Stromal cell of bone marrow (primary cell): ENCODE data around the gene B3GAT3.
"Not testable (repeated sequence)": the region's sequence is repeated elsewhere in the genome, so short reads cannot be mapped to it uniquely, and the experiment has no call there.

Experiments
- DNase-seq: peaks from one replicate; pipeline ENCODE4 v3.0.0-alpha.2; 2012; ENCODE audit warnings: low read depth

The B3GAT3 gene

DNA sequence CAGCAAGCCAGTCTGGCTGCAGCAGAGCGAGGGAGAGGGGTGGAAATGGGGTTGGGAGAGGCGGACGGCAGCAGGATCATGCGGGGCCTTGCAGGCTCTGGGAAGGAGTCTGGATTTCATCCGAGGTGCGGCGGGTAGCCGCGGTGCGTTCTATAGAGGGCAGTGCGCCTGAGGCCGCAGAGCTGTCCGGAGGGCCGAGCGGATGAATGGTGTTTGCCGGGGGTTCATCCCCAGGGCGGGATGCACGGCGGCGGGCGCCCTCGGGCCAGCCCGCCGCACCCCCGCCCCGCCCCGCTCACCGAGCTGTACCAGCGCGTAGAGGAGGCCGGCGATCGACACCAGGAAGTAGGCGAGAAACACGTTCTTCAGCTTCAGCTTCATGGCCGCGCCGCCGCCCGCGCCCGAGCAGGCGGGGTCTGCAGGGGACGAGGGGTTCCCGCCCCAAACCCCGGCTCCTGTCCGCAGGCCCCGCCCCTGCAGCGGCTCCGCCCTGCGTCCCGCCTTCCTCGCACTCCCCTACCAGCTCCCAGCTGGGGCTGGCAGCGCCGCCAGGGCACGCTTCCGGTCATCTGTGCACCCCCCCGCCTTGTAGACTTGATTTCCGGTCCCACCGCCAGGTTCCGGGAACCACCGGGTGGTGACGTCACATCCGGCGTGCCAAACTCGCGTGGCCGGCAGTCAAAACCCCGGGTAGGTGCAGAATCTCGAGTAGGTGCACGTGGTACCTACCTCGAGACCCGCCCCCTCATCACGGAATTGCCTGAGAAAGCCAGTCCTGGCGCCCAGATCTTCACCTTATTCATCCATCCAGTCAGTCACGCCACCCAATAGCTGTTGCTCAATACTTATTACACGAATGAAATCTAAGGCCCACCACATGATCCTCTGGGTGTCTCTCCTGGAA is at the start of gene B3GAT3:
TSS of gene B3GAT3 (minus strand) at position 420 of the 904 bp plus-strand sequence. CDS start at position 381, 39 bp downstream.
- peak; percentile 96 for DNase-seq

GRCh38 chr11:62671236-62671607 is 49.4 kb upstream of the B3GAT3 start:
- no peak for DNase-seq

DNA sequence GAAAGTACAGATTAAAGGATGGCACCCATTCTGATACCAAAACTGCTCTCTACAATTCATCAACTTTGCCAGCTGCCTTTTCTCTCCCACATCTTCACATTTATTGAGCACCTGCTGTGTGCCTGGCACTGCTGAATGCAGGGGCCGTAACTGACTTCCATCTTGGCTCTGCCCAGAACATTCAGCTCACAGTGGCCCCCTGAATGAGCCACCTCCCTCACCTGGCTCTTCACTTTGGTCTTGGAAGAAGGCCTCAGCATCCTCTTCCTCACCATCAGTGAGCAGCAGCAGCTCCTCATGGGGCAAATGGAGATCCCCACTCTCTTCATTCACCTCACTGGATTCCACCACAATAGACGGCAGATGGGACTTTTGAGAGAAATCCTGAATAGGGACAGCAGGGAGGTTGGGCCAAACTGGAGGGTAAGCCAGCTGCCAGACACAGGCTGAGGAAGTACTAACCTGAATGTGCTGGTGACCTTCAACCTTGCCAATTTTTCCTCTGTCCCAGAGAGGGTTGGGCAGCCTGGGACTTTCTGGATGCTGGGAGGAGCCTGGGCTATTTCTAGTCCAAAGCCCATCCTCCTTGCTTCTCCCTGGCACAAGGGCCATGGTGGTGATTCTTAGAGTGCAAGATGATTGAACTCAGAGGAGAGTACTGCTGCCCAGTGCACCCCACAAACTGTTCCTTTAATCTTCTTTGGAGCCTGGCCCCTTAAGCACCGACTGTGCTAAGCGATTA is 47.8 kb upstream of the B3GAT3 start:
- no peak for DNase-seq

GRCh38 chr11:62667460-62667859 is 45.7 kb upstream of the B3GAT3 start:
- DNase-seq = no peak

- DNase-seq = no peak
Observed at GRCh38 chr11:62666259-62666926, 44.6 kb upstream of the B3GAT3 start.

- DNase-seq = peak; percentile 31
Observed at GRCh38 chr11:62665599-62666258, 43.9 kb upstream of the B3GAT3 start.

DNA sequence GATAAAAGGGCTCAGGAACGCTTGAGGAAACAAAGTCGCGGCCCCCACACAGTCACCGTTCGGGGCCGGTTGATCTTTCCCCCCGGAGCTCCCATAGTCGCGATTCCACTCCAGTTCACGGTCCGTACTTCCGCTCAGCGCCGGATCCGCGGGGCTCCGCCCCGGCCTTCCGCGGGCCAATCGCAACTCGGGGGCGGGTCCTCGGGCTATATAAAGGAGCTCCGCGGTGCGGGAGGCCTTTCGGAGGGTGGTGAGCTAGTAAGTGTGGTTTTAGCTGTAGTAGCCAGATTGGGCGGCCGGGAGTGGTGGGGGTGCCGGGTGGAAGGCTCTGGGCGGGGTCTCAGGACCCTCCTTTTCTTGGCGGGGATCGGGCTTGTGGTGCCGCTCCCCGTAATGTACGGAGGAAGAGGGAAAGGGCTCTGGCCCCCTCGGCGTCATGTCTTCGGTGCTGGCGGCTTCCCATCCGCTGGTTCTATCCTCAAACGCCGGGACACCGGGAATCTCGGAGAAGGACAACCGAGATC is 43.4 kb upstream of the B3GAT3 start, which contains the start of the genes C11orf98 and CSKMT:
TSS of gene C11orf98 (minus strand) at position 136 of the 524 bp plus-strand sequence. CDS start at position 95, 41 bp downstream.
TSS of gene CSKMT (plus strand) at position 238 of the 524 bp plus-strand sequence. CDS start 568 bp downstream, outside the sequence.
- DNase-seq = peak; percentile 85

DNA sequence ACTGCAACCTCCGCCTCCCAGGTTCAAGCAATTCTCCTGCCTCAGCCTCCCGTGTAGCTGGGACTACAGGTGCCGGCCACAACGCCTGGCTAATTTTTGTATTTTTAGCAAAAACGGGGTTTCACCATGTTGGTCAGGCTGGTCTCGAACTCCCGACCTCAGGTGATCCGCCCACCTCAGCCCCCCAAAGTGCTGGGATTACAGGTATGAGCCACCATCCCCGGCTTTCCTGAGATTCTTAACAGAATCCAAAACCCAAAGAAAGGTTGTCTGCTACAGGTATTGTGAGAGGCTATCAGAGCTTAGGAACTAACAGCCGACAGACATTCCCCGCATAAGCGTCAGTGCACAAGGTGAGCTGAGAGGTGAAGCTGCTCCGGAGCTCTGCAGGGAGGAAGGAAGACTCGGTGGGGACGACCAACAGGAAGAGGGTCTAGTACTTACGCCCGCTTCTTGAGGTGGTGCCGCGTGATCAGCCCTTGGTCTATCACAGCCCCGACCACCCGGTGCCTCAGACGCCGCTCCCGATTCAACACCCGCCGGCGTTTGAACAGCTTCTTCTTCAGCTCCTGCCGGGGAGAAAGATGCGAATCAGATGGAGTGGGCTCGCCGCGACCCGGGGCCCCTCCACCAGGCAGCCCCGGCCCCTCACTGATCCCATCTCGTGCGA is 42.8 kb upstream of the B3GAT3 start:
- no peak for DNase-seq

DNA sequence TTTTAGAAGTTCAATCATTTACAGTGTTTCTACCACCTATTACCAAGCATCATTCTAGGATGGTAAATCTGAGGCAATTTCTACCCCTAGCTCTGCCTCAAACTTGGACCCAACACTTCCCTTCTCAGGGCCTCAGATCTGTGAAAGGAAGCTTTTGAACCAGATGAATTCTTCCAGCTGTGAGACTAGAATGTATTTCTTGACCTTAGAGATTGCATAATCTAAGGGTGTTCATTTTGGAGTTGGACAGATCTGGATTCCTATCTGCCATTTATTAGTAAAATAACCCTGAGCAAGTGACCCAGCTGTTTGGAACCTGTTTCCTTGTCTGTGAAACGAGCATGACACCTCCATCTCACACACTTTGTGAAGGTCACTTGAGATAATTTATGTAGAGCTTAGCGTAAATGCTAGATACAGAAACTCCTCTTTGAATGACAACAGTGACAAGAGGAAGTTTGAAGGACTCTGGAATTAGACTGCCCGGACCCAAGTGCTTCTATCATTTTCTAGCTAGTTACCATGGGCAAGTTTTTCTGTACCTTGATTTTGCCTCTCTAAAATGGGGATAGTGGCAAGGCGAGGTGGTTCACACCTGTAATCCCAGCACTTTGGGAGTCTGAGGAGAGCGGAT is 35.1 kb upstream of the B3GAT3 start:
- no peak for DNase-seq

DNA sequence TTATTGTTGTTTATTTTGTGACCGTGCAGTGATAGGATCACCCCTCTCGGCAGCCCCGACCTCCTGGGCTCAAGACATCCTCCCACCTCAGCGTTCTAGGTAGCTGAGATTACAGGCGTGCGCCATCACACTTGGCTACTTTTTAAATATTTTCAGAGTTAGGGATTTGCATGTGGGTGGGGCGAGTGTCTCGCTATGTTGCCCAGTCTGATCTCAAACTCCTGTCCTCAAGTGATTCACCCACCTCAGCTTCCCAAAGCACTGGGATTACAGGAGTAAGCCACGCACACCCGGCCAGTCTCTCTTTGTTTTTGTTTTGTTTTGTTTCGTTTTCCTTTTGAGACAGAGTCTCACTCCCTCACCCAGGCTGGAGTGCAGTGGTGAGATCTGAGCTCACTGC is 32.5 kb upstream of the B3GAT3 start:
- DNase-seq = no peak

DNA sequence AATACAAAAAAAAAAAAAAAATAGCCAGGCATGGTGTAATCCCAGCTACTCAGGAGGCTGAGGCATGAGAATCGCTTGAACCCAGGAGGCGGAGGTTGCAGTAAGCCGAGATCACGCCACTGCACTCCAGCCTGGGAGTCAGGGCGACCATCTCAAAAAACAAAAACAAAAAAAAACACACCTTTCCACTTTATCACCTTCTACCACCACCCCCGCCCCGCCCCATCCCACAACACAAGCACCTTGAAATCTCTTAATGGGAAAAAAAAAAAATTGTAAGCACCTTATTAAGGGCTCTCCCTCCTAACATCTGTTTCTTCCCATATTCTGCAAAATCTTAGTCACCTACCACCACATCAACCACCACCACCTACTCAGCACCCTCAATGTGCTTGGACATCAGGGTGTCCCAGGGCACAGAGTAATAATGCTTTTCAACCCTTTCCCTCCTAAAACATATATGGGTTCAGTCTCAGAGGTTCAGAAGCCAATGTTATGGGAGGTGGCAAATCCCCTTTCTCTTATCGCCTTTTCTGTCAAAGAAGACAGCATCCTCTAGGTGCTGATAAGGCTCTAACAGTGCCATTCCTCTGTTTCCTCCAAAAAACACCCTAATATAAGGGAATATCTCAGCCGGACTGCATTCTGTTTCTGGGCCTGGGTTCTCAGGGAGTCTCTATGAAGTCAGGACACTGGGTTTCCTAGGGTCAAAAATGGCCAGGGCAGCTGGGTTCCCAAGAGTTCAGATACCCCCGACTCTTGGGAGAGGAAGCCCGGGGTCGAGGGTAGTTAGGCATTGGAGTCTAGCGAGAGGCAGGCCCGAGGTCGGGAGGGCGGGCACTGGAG is 30.6 kb upstream of the B3GAT3 start:
- no peak for DNase-seq

GRCh38 chr11:62650283-62650682 is 28.5 kb upstream of the B3GAT3 start:
- not testable (repeated sequence) for DNase-seq

DNA sequence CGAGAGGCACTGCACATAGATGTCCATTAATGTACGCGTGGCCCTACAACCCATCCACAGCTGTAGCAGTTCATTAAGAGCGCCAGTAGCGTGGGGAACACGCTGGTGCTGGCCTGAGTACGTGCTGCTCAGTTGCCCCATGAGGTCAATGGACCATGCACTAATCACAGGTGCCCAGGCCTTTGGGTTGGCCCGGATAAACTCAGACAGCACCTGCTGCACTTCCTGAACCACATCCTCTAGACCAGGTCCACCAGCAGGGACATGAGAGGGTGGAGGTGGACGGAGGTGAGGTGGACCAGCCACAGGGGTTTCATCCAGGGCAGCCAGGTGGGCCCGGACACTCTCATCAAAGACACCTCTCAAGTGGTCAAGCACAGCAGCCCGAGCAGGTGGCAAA is 27.7 kb upstream of the B3GAT3 start:
- no peak for DNase-seq

GRCh38 chr11:62648967-62649364 is 27.2 kb upstream of the B3GAT3 start:
- no peak for DNase-seq

GRCh38 chr11:62648185-62648966 is 26.6 kb upstream of the B3GAT3 start:
- no peak for DNase-seq

DNA sequence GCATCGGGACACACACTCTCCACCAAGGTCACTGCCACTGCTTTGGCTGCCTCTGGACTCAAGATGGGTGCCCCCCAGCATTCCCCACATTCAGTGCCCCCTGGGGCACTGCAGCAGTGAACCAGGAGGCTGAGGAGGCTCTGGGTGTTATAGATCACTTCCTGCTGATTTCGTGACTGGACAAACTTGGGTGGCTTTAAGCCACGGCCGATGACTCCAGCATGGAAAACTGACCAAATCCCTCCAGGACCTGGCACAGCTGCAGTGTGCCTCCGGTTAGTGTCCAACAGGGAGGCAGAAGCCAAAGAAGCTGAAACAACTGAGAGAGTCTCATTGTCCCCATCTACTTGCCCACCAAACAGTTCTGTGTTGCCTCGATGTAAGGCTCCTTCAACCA is 25.8 kb upstream of the B3GAT3 start:
- no peak for DNase-seq

DNA sequence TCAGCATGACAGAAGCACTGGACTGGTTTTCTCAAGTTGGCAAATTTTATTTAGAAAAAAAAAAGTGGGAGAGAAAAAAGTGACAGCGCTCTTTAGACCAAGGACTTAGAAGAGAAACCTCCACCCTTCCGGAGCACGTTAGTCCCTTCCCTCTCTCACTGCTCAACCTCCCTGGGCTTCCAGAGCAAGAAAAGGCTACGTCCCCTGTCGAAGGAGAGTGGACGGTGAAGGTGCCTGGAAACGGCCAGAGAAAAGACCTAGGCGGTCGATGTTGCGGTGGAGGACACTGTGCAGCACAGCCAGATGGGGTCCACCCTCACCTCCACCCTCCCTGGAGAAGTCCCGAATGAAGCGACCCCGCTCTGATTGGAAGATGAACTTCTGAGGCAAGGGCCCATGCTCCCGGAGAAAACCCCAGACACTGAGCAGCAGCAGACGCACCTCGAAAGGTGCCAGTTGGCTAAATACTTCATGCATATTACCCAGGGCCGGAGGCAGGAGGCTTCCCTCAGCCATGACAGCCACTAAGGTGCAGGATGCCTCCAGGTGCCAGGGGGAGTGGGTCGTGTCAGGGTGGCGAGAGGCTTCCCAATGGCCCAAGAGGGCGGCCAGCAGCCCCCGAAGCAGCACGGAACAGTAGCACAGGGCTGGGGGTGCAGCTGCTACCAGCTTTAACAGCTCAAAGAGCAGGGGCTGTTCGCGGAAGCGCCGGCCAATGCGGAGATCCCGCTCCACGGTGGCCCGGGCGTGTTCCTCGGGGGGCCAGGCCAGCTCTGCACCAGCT is 25.2 kb upstream of the B3GAT3 start:
- DNase-seq = no peak
